ENCODE results near the gene QSOX1. TPM values are rescaled to one million over a fixed set of nuclear protein-coding genes. Genes with fewer than 3 reads are reported as not detected.

Gene QSOX1
- total RNA-seq, 1 donor from 2014 or later, result 156 TPM

DNA sequence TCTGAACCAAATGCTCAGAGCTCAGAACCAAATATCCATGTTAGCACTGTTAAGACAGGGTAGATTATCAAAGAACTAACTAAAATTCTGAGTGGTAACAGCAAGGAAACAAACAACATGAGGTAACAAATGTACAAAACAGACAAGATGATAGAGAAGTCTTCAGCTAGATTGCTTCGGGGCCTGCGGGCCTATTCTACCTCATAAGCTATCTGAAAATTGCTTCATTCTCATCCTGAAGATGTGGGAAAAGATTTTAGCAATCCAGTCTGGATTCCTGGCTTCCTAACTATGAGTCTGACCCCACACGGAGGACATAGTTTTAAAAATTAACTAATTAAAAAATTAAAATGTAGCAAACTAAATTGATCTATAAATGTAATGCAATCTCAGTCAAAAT lies 9.2 kb upstream of the QSOX1 start:
- no peaks in the 10 kb centered on the region for H3K4me1 ChIP-seq (ENCODE audit: insufficient read depth, low read length)
- Mint-ChIP-seq H3K9me3 (ENCODE audit: unreplicated experiment) (no peaks in the 10 kb centered on the region), H3K4me3 (ENCODE audit: unreplicated experiment) (peak overlapping the region; percentile 3), H3K36me3 (ENCODE audit: low read depth, unreplicated experiment) (no peaks in the 10 kb centered on the region), H3K4me1 (ENCODE audit: low read depth, unreplicated experiment) (no peaks in the 10 kb centered on the region), H3K27me3 (ENCODE audit: low read depth, unreplicated experiment) (peaks cover 8% of the 10 kb centered on the region), H3K27ac (ENCODE audit: unreplicated experiment) (no peak overlapping the region)
- no peak overlapping the region for H2AFZ ChIP-seq (ENCODE audit: low read depth, low read length)
- no peaks in the 10 kb centered on the region for H3K36me3 ChIP-seq (ENCODE audit: insufficient read depth, low read length)
- H3K9ac ChIP-seq (ENCODE audit: low read length), result no peak overlapping the region
- H4K20me1 ChIP-seq (ENCODE audit: insufficient read depth, low read length), result no peaks in the 10 kb centered on the region
- no peak overlapping the region for H3K4me3 ChIP-seq (ENCODE audit: insufficient read depth, low read depth, low read length)
- H3K9me3 ChIP-seq (ENCODE audit: insufficient read depth, low read depth, low read length), result no peaks in the 10 kb centered on the region
- no peaks in the 10 kb centered on the region for H3K79me2 ChIP-seq (ENCODE audit: insufficient read depth, low read length)
- TF ChIP-seq, protein P1, sequence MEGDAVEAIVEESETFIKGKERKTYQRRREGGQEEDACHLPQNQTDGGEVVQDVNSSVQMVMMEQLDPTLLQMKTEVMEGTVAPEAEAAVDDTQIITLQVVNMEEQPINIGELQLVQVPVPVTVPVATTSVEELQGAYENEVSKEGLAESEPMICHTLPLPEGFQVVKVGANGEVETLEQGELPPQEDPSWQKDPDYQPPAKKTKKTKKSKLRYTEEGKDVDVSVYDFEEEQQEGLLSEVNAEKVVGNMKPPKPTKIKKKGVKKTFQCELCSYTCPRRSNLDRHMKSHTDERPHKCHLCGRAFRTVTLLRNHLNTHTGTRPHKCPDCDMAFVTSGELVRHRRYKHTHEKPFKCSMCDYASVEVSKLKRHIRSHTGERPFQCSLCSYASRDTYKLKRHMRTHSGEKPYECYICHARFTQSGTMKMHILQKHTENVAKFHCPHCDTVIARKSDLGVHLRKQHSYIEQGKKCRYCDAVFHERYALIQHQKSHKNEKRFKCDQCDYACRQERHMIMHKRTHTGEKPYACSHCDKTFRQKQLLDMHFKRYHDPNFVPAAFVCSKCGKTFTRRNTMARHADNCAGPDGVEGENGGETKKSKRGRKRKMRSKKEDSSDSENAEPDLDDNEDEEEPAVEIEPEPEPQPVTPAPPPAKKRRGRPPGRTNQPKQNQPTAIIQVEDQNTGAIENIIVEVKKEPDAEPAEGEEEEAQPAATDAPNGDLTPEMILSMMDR (IDR thresholded peaks at IDR 0.05; ENCODE audit: insufficient read depth, low read depth, low read length), result no peak
- no peak for TF ChIP-seq EZH2 (IDR thresholded peaks at IDR 0.05; ENCODE audit: insufficient read depth, low read length)
- FAIRE-seq (no peak), DNase-seq (ENCODE audit: low read depth) (no peak)
- H3K4me2 ChIP-seq (ENCODE audit: low read length), result no peak overlapping the region
- no peaks in the 10 kb centered on the region for H3K27me3 ChIP-seq (ENCODE audit: insufficient read depth, low read length)
- no peak overlapping the region for H3K27ac ChIP-seq (ENCODE audit: low read depth, low read length)

DNA sequence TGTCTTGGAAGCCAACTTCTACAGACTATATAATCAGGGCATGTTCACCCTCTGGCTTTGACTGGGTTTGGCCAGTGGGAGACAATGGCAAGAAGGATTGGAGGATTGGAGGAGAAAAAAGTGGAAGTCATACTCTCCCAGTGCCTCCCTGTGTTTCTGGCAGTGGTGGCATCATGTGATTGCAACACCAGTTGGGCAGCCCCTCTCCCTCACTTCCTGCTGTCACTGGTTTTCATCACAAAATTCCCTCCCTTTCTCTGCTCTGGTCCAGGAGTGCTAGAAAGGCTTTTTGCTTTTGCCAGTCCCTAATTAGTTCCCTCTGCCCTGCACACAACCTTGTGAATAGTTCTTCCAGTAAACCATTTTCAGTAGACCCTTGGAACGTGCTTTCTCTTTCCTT lies 3.7 kb upstream of the QSOX1 start:
- Histone ChIP-seq H3K27ac (ENCODE audit: low read depth, low read length) (peak overlapping the region; percentile 26), H3K4me3 (ENCODE audit: insufficient read depth, low read depth, low read length) (no peak overlapping the region), H2AFZ (ENCODE audit: low read depth, low read length) (no peak overlapping the region), H4K20me1 (ENCODE audit: insufficient read depth, low read length) (peaks cover 6% of the 10 kb centered on the region), H3K36me3 (ENCODE audit: insufficient read depth, low read length) (no peaks in the 10 kb centered on the region), H3K9me3 (ENCODE audit: insufficient read depth, low read depth, low read length) (no peaks in the 10 kb centered on the region), H3K79me2 (ENCODE audit: insufficient read depth, low read length) (peaks cover 12% of the 10 kb centered on the region), H3K9ac (ENCODE audit: low read length) (no peak overlapping the region), H3K27me3 (ENCODE audit: insufficient read depth, low read length) (no peaks in the 10 kb centered on the region), H3K4me2 (ENCODE audit: low read length) (peak overlapping the region; percentile 57), H3K4me1 (ENCODE audit: insufficient read depth, low read length) (peaks cover 21% of the 10 kb centered on the region)
- DNase-seq (ENCODE audit: low read depth) (no peak), FAIRE-seq (no peak)
- Mint-ChIP-seq H3K27ac (ENCODE audit: unreplicated experiment) (no peak overlapping the region), H3K4me1 (ENCODE audit: low read depth, unreplicated experiment) (peaks cover 8% of the 10 kb centered on the region), H3K36me3 (ENCODE audit: low read depth, unreplicated experiment) (no peaks in the 10 kb centered on the region), H3K9me3 (ENCODE audit: unreplicated experiment) (no peaks in the 10 kb centered on the region), H3K4me3 (ENCODE audit: unreplicated experiment) (no peak overlapping the region), H3K27me3 (ENCODE audit: low read depth, unreplicated experiment) (peaks cover 6% of the 10 kb centered on the region)
- TF ChIP-seq, protein P1 (IDR thresholded peaks at IDR 0.05; ENCODE audit: insufficient read depth, low read depth, low read length), result no peak
- no peak for TF ChIP-seq EZH2 (IDR thresholded peaks at IDR 0.05; ENCODE audit: insufficient read depth, low read length)

DNA sequence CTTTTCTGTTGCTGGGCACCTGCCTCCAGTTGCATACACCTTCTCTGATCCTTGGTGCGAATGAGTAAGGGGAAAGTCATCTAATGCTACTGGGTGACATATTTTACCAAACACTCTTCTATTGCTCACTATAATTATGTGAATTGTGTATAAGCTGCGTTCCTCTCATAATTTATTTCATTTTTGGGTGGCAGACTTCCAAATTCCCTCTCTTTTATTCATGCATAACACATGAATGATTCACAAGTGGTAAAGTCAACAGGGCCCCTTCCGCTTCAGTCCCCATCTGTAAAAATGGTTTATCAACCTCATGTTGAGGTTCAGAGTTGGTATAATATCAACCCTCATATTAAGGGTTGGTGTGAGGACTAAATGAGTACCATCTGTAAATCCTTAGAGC lies 3.2 kb upstream of the QSOX1 start:
- Histone ChIP-seq H3K4me1 (ENCODE audit: insufficient read depth, low read length) (peaks cover 26% of the 10 kb centered on the region), H2AFZ (ENCODE audit: low read depth, low read length) (no peak overlapping the region), H3K79me2 (ENCODE audit: insufficient read depth, low read length) (peaks cover 18% of the 10 kb centered on the region), H3K27me3 (ENCODE audit: insufficient read depth, low read length) (no peaks in the 10 kb centered on the region), H4K20me1 (ENCODE audit: insufficient read depth, low read length) (peaks cover 11% of the 10 kb centered on the region), H3K9me3 (ENCODE audit: insufficient read depth, low read depth, low read length) (no peaks in the 10 kb centered on the region), H3K4me2 (ENCODE audit: low read length) (peak overlapping the region; percentile 57), H3K4me3 (ENCODE audit: insufficient read depth, low read depth, low read length) (no peak overlapping the region), H3K27ac (ENCODE audit: low read depth, low read length) (peak overlapping the region; percentile 26), H3K36me3 (ENCODE audit: insufficient read depth, low read length) (no peaks in the 10 kb centered on the region), H3K9ac (ENCODE audit: low read length) (no peak overlapping the region)
- Mint-ChIP-seq H3K4me1 (ENCODE audit: low read depth, unreplicated experiment) (peaks cover 12% of the 10 kb centered on the region), H3K27me3 (ENCODE audit: low read depth, unreplicated experiment) (peaks cover 6% of the 10 kb centered on the region), H3K27ac (ENCODE audit: unreplicated experiment) (no peak overlapping the region), H3K9me3 (ENCODE audit: unreplicated experiment) (no peaks in the 10 kb centered on the region), H3K4me3 (ENCODE audit: unreplicated experiment) (no peak overlapping the region), H3K36me3 (ENCODE audit: low read depth, unreplicated experiment) (no peaks in the 10 kb centered on the region)
- TF ChIP-seq, protein P1 (IDR thresholded peaks at IDR 0.05; ENCODE audit: insufficient read depth, low read depth, low read length), result no peak
- no peak for TF ChIP-seq EZH2 (IDR thresholded peaks at IDR 0.05; ENCODE audit: insufficient read depth, low read length)
- DNase-seq (ENCODE audit: low read depth), result peak; percentile 84
- no peak for FAIRE-seq

Data from astrocyte (in vitro differentiated cells and primary cell).